Measurements from ENCODE around the gene FKTN.

FKTN gene

DNA sequence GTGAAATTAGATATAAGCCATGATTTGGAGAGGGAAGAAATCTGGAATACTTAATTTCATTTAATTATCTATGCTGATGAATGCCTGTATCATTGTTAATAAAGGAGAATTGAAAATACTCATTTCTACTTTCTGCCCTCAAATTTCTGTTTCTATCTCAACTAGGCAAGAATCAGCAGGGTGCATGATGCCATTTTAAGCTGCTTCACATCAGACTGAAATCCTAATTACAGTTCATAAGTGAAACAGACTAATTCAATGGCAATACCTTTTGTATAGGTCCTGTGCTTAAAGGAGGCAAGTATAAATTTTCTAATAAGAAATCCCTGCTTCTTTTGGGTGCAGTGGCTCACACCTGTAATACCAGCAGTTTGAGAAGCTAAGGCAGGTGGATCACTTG is 82.0 kb downstream of the FKTN start:
- TF ChIP-seq, protein P1, sequence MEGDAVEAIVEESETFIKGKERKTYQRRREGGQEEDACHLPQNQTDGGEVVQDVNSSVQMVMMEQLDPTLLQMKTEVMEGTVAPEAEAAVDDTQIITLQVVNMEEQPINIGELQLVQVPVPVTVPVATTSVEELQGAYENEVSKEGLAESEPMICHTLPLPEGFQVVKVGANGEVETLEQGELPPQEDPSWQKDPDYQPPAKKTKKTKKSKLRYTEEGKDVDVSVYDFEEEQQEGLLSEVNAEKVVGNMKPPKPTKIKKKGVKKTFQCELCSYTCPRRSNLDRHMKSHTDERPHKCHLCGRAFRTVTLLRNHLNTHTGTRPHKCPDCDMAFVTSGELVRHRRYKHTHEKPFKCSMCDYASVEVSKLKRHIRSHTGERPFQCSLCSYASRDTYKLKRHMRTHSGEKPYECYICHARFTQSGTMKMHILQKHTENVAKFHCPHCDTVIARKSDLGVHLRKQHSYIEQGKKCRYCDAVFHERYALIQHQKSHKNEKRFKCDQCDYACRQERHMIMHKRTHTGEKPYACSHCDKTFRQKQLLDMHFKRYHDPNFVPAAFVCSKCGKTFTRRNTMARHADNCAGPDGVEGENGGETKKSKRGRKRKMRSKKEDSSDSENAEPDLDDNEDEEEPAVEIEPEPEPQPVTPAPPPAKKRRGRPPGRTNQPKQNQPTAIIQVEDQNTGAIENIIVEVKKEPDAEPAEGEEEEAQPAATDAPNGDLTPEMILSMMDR (IDR thresholded peaks at IDR 0.05), result no peak
- no peak for TF ChIP-seq ZFX (IDR thresholded peaks at IDR 0.05; ENCODE audit: borderline replicate concordance)
- H3K27ac ChIP-seq, result no peak overlapping the region

DNA sequence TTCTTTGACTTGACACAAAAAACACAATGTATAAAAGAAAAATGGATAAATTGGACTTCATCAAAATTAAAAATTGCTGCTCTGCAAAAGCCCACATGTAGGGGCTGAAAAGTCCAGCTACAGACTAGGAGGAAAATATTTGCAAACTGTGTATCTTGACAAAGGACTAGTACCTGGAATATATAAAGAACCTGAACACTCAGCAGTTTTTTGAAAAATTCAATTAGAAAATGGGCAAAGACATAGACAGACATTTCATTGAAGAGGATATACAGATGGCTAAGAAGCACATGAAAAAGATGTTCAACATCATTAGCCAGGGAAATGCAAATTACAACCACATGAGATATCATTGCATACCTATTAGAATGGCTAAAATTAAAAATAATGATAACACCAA is 85.9 kb downstream of the FKTN start:
- no peak for TF ChIP-seq ZFX (IDR thresholded peaks at IDR 0.05; ENCODE audit: borderline replicate concordance)
- TF ChIP-seq, protein P1 (IDR thresholded peaks at IDR 0.05), result no peak
- no peak overlapping the region for H3K27ac ChIP-seq

DNA sequence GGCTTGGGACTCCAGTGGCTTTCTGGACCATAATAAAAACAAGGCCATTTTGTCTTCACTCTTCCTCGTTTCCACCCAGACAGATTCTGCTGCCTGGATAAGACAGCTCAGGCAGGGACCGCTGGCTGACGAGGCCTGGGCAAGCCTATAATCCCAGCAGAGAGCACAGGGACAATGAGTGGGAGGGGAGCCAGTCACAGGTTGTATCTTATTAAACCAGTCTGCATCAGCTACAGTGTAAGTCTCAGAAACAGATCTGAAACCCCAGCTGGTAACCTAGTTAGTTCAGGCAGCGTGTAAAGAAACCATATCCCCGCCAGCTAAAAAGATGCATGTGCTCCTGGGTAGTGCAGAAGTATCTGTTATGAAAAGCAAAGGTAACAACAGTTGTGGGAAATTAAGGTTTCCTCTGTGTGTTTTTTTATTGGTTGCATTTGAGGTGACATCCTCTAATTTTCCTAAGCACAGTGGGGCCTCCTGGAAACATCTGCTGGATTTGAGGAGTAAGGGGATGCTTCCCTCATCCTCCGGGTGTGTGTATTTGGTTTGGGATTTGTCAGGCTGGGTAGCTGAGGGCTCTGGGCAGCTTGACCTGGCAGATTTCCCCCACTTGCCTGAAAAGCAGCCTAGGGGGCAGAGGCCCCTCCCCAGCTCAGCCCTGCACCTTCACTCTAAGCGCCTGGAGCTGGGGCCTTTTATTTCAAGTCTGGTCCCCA is 89.1 kb downstream of the FKTN start:
- H3K27ac ChIP-seq, result no peak overlapping the region
- TF ChIP-seq, protein P1 (IDR thresholded peaks at IDR 0.05), result no peak
- no peak for TF ChIP-seq ZFX (IDR thresholded peaks at IDR 0.05; ENCODE audit: borderline replicate concordance)

DNA sequence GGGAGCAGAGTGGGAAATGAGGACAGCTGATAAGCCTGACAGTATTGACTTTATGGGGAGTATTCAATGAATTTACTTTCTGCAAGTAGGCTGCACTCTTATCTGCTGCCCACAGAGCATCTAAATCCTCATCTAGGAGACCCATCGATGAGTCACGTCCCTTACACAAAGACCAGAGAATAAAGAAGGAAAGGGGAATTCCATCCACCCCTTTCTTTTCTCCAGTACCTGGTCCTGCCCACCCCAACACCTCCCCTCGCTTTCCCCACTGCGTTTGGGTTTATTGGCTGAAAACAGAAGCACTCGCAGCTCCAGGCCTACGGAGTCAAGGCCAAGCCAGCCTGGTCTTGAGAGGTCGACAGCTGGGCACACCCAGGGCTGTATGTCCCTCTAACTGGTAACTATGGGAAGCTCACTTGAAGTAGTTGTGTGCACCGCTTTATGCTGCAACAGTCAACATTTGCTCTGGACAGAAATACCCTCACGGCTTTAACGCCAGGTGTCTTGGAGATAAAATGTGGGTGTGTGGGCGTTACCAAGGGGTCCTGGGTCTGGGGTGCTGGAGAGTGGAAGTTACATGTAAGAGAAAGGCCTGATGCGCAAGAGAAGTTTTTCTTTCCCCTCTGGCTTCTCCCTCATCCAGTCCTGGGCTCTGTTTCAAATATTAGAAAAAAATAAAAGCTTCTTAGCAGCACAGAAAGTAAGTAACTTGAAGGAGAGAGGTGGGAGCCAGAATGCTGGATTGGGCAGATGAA is 89.8 kb downstream of the FKTN start:
- TF ChIP-seq, protein P1 (IDR thresholded peaks at IDR 0.05), result no peak
- TF ChIP-seq ZFX (IDR thresholded peaks at IDR 0.05; ENCODE audit: borderline replicate concordance), result no peak
- H3K27ac ChIP-seq, result no peak overlapping the region

DNA sequence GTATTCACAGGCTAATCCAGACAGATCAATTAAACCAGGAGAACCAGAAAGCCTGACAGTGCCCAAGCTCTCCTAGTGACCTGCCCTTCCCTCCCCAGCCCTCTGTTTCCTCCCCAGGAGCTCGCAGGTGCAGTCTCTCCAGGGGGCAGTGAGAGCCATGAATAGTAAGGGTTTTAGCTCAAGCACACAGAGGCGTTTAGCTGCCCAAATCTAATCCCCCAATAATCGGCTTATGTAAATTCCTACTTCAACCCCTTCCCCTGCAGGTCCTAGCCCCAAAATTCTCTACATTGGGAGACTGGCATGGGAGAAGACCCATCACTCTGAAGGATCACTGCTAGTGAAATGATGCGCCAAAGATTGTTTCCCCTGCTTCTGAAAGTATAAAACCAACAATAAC is 93.9 kb downstream of the FKTN start:
- no peak overlapping the region for H3K27ac ChIP-seq
- TF ChIP-seq ZFX (IDR thresholded peaks at IDR 0.05; ENCODE audit: borderline replicate concordance), result no peak
- TF ChIP-seq, protein P1 (IDR thresholded peaks at IDR 0.05), result no peak

DNA sequence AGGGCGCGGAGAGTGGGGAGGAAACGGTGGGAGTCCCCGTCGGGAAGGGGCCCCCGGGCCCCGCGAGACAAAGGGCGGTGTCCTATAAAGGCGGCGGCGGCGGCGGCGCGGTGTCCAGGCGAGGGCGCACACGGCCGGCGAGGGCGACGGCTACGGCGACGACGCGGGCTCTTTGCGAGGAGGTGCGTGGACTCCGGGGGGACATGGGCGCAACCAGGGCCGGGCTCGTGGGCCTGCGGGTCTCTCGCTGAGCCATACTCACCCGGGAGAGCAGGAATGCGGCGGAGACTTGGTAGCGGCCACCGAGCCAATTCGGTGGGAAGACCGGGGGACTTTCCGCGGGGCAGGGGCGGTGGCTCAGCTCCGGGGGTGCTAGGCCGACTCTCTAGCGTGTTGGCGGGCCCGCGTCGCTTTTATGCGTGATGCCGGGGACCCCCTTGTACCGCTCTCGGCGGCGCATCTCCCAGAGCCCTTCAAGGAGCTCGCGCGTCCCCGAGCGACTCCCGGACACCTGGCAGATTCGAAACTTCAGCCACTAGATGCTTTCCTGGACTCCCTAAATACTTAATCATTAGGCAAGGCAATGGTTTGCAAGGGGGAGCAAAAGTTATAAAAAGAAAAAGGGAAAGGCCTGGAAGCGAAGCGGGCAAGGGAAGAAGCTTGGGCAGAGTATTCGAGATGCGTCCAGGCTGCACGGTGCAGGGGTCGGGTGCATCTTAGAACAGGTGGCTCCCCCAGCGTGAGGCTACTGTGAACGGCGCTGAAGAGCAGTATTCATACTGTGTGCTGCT is 98.4 kb downstream of the FKTN start:
- no peak for TF ChIP-seq ZFX (IDR thresholded peaks at IDR 0.05; ENCODE audit: borderline replicate concordance)
- TF ChIP-seq, protein P1 (IDR thresholded peaks at IDR 0.05), result peak; percentile 86
- H3K27ac ChIP-seq, result no peak overlapping the region

Data from 22Rv1 (cell line).